Vagina (tissue), 2 donors: ENCODE measurements around the gene PCDHB7. TPM values are rescaled to one million over a fixed set of nuclear protein-coding genes. Genes with fewer than 3 reads are reported as not detected.
"Not testable (repeated sequence)": the region's sequence is repeated elsewhere in the genome, so short reads cannot be mapped to it uniquely, and the experiment has no call there.

ENCODE experiments used
- DNase-seq, 2 donors: peaks; one replicate each; pipeline ENCODE4 v3.0.0-alpha.2; 2017; ENCODE audit errors: extremely low spot score in 2 of 2
- H3K27ac ChIP-seq: fragments of 200-600 bp; sonication (generic); one replicate; pipeline ENCODE4 v1.5.1; 2019
- H3K27me3 ChIP-seq: fragments of 200-600 bp; sonication (generic); one replicate; pipeline ENCODE4 v1.5.1; 2019
- H3K36me3 ChIP-seq, 2 donors: fragments of 200-600 bp; sonication (generic); one replicate each; pipeline ENCODE4 v1.5.1; 2017 to 2019
- H3K4me1 ChIP-seq: fragments of 200-600 bp; sonication (generic); one replicate; pipeline ENCODE4 v1.5.1; 2019
- H3K4me3 ChIP-seq, 2 donors: fragments of 200-600 bp; sonication (generic); 1 replicate in 1 of 2; 2 replicates in 1 of 2; pipeline ENCODE4 v1.5.1; 2016 to 2019
- H3K9me3 ChIP-seq: fragments of 200-600 bp; sonication (generic); one replicate; pipeline ENCODE4 v1.5.1; 2019
- POLR2A ChIP-seq, 2 donors: fragments of 450-650 bp; IDR thresholded peaks; one replicate each; pipeline ENCODE4 v1.6.1; 2017; ENCODE audit warnings: antibody characterized with exemption in 2 of 2, mild to moderate bottlenecking in 2 of 2, moderate library complexity in 2 of 2
- POLR2AphosphoS5 ChIP-seq, 2 donors: sonication (generic); formaldehyde crosslinking; IDR thresholded peaks; one replicate each; pipeline ENCODE4 v1.9.0; 2017; ENCODE audit warnings: antibody characterized with exemption in 2 of 2, mild to moderate bottlenecking in 2 of 2, low read depth in 1 of 2; ENCODE audit not compliant: insufficient read depth in 1 of 2
- intact Hi-C: fragments of 100-400 bp; cut with DNase I; formaldehyde crosslinking; loops from one replicate; pipeline ENCODE4 v1.15.1; 2023
- total RNA-seq: library from RNA; depleted of rRNA; stranded (reverse); fragments of >200 nt; gene quantifications from one replicate; pipeline ENCODE4 v1.2.3, GENCODE V29; 2016
- TF ChIP-seq, protein P1 (sequence below), 3 experiments: fragments of 450-650 bp in 2 of 3; fragments of 200-600 bp in 1 of 3; sonication (generic) in 1 of 3; IDR thresholded peaks; one replicate each; pipeline ENCODE4 v1.5.1; 2017 to 2019; ENCODE audit warnings: antibody characterized with exemption in 3 of 3, mild to moderate bottlenecking in 2 of 3, moderate library complexity in 2 of 3

Gene PCDHB7
- 0.98 TPM for total RNA-seq

DNA sequence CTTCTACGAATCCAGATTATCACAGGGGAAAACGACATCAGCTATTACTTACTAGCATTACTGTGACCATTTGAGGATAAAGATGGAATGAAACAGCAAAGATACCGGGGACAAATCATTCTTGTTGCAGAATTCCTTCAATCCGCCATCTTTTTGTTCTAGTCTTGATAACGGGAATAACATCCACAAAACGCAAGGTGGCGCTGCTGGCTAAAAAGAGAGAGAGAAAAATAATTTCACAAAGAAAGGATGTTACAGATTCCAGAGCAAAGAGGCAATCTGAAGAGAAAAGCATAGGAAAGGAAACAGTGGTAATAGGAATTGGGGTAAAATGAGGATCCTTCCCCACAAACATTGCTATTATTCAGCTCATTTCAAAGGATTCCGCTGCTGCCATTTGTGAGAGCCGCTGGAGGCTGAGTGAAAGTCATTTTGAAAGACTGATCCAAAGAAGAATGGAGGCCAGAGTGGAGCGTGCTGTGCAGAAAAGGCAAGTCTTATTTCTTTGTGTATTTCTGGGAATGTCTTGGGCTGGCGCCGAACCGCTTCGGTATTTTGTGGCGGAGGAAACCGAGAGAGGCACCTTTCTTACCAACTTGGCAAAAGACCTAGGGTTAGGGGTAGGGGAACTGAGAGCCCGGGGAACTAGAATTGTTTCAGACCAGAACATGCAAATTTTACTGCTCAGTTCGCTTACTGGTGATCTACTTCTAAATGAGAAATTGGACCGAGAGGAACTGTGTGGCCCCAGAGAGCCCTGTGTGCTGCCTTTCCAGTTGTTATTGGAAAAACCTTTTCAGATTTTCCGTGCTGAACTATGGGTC, at the start of gene PCDHB7:
TSS of gene PCDHB7 (plus strand) at position 264 of the 824 bp plus-strand sequence. CDS start at position 456, 192 bp downstream.
- peaks cover 15% of the 10 kb centered on the region for H3K9me3 ChIP-seq

DNA sequence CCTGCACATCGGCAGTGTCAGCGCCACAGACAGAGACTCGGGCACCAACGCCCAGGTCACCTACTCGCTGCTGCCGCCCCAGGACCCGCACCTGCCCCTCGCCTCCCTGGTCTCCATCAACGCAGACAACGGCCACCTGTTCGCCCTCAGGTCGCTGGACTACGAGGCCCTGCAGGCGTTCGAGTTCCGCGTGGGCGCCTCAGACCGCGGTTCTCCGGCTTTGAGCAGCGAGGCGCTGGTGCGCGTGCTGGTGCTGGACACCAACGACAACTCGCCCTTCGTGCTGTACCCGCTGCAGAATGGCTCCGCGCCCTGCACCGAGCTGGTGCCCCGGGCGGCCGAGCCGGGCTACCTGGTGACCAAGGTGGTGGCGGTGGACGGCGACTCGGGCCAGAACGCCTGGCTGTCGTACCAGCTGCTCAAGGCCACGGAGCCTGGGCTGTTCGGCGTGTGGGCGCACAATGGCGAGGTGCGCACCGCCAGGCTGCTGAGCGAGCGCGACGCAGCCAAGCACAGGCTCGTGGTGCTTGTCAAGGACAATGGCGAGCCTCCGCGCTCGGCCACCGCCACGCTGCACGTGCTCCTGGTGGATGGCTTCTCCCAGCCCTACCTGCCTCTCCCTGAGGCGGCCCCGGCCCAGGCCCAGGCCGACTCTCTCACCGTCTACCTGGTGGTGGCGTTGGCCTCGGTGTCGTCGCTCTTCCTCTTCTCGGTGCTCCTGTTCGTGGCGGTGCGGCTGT, 48.9 kb upstream of the PCDHB7 start:
- H3K27me3 ChIP-seq, H3K27ac ChIP-seq, DNase-seq, intact Hi-C loops, H3K4me3 ChIP-seq, H3K36me3 ChIP-seq, H3K4me1 ChIP-seq, H3K9me3 ChIP-seq: not testable (repeated sequence)

More for the DNA sequence above, at the start of gene PCDHB7:
- no peak for DNase-seq
- H3K27me3 ChIP-seq: no peaks in the 10 kb centered on the region
- TF ChIP-seq, protein P1, sequence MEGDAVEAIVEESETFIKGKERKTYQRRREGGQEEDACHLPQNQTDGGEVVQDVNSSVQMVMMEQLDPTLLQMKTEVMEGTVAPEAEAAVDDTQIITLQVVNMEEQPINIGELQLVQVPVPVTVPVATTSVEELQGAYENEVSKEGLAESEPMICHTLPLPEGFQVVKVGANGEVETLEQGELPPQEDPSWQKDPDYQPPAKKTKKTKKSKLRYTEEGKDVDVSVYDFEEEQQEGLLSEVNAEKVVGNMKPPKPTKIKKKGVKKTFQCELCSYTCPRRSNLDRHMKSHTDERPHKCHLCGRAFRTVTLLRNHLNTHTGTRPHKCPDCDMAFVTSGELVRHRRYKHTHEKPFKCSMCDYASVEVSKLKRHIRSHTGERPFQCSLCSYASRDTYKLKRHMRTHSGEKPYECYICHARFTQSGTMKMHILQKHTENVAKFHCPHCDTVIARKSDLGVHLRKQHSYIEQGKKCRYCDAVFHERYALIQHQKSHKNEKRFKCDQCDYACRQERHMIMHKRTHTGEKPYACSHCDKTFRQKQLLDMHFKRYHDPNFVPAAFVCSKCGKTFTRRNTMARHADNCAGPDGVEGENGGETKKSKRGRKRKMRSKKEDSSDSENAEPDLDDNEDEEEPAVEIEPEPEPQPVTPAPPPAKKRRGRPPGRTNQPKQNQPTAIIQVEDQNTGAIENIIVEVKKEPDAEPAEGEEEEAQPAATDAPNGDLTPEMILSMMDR (IDR thresholded peaks at IDR 0.05): no peak
- TF ChIP-seq POLR2A (IDR thresholded peaks at IDR 0.05): no peak
- H3K4me3 ChIP-seq: peak within 1 kb of the TSS in 1 of 2 donors; percentile 9
- H3K36me3 ChIP-seq: no peaks in the 10 kb centered on the region
- intact Hi-C loops: no loop called here
- no peaks in the 10 kb centered on the region for H3K4me1 ChIP-seq
- no peak within 1 kb of the TSS for H3K27ac ChIP-seq

DNA sequence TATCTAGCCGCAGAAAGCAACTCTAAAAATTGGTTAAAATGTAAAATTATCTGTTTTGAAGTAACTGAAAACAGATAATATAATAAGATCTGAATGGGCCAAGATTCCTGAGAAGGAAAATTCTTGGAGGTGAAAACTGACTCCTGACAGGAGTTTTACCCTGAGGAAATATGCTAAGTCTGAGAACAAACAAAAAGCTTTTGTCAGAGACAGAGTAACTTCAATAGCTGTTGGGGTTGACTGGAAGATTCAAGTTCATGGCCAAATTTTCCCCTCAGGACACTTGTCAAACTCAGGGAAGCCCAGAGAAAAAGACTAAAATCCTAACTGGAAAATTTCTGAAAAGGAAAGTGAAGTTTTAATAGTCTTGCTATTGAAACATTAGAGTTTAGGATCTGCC, 45.1 kb upstream of the PCDHB7 start:
- H3K27ac ChIP-seq: no peak overlapping the region
- no peaks in the 10 kb centered on the region for H3K36me3 ChIP-seq
- no peak for DNase-seq
- H3K4me3 ChIP-seq: no peak overlapping the region
- H3K9me3 ChIP-seq: no peaks in the 10 kb centered on the region
- no peaks in the 10 kb centered on the region for H3K27me3 ChIP-seq
- TF ChIP-seq, protein P1 (IDR thresholded peaks at IDR 0.05): no peak
- no peak for TF ChIP-seq POLR2AphosphoS5 (IDR thresholded peaks at IDR 0.05; ENCODE audit: insufficient read depth in 1 of 2, low read depth in 1 of 2)
- no peak for TF ChIP-seq POLR2A (IDR thresholded peaks at IDR 0.05)
- intact Hi-C loops: no loop called here
- no peaks in the 10 kb centered on the region for H3K4me1 ChIP-seq

DNA sequence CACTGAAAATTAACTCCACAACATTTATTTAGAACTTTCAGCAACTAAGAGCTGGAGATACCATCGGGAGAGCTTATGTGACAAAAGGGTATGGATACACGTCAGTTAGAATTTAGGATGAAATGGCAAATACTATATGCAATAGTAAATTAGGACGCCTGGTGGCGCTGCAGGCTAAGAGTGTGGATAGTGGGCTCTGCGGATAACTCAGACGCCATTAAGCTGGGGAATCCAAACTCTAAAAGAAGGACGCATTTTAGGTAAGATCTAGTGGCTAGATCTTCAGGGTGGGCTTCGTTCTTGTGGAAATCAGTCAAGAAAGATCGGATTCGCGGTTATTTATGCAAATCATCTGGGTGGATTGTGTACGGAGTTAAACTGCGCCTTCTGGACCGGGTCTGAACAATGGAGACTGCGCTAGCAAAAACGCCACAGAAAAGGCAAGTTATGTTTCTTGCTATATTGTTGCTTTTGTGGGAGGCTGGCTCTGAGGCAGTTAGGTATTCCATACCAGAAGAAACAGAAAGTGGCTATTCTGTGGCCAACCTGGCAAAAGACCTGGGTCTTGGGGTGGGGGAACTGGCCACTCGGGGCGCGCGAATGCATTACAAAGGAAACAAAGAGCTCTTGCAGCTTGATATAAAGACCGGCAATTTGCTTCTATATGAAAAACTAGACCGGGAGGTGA, 37.3 kb upstream of the PCDHB7 start, which contains the start of gene PCDHB5:
TSS of gene PCDHB5 (plus strand) at position 177 of the 688 bp plus-strand sequence. CDS start at position 406, 229 bp downstream.
- no peak for TF ChIP-seq POLR2AphosphoS5 (IDR thresholded peaks at IDR 0.05; ENCODE audit: insufficient read depth in 1 of 2, low read depth in 1 of 2)
- TF ChIP-seq POLR2A (IDR thresholded peaks at IDR 0.05): no peak
- TF ChIP-seq, protein P1 (IDR thresholded peaks at IDR 0.05): no peak
- Histone ChIP-seq H3K27me3 (no peaks in the 10 kb centered on the region), H3K27ac (no peak within 1 kb of the TSS), H3K36me3 (no peaks in the 10 kb centered on the region), H3K4me3 (peak within 1 kb of the TSS; percentile 21 to 26), H3K4me1 (no peaks in the 10 kb centered on the region), H3K9me3 (peaks cover 8% of the 10 kb centered on the region)
- intact Hi-C loops: no loop called here
- no peak for DNase-seq

DNA sequence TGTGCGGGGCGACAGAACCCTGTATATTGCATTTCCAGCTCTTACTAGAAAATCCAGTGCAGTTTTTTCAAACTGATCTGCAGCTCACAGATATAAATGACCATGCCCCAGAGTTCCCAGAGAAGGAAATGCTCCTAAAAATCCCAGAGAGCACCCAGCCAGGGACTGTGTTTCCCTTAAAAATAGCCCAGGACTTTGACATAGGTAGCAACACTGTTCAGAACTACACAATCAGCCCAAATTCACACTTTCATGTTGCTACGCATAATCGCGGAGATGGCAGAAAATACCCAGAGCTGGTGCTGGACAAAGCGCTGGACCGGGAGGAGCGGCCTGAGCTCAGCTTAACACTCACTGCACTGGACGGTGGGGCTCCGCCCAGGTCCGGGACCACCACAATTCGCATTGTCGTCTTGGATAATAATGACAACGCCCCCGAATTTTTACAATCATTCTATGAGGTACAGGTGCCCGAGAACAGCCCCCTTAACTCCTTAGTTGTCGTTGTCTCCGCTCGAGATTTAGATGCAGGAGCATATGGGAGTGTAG, 36.7 kb upstream of the PCDHB7 start:
- H3K9me3 ChIP-seq: peaks cover 8% of the 10 kb centered on the region
- TF ChIP-seq POLR2A (IDR thresholded peaks at IDR 0.05) (no peak), POLR2AphosphoS5 (IDR thresholded peaks at IDR 0.05; ENCODE audit: insufficient read depth in 1 of 2, low read depth in 1 of 2) (no peak)
- TF ChIP-seq, protein P1 (IDR thresholded peaks at IDR 0.05): no peak

DNA sequence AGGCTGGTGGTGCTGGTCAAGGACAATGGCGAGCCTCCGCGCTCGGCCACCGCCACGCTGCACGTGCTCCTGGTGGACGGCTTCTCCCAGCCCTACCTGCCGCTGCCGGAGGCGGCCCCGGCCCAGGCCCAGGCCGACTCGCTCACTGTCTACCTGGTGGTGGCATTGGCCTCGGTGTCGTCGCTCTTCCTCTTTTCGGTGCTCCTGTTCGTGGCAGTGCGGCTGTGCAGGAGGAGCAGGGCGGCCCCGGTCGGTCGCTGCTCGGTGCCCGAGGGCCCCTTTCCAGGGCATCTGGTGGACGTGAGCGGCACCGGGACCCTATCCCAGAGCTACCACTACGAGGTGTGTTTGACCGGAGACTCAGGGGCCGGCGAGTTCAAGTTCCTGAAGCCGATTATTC, 35.1 kb upstream of the PCDHB7 start:
- H3K4me1 ChIP-seq, H3K4me3 ChIP-seq, H3K36me3 ChIP-seq, H3K27me3 ChIP-seq, DNase-seq, H3K9me3 ChIP-seq, H3K27ac ChIP-seq, intact Hi-C loops: not testable (repeated sequence)

More for the DNA sequence above, 36.7 kb upstream of the PCDHB7 start:
- Histone ChIP-seq H3K27me3 (no peaks in the 10 kb centered on the region), H3K4me3 (peak overlapping the region; percentile 21 to 26), H3K4me1 (no peaks in the 10 kb centered on the region), H3K27ac (no peak overlapping the region), H3K36me3 (no peaks in the 10 kb centered on the region)
- no peak for DNase-seq
- intact Hi-C loops: no loop called here
